Stimulated activated CD4-positive, alpha-beta T cell treated with anti-CD3 and anti-CD28 coated beads, TNF-alpha, amount 100 ng/mL, for 24 hours (primary cell): Measurements from ENCODE around the gene FAM234A.

ENCODE experiments used
- DNase-seq, 3 experiments: peaks; one replicate each; pipeline ENCODE4 v3.0.0-alpha.2; 2020; ENCODE audit warnings: low read depth in 3 of 3

FAM234A gene

DNA sequence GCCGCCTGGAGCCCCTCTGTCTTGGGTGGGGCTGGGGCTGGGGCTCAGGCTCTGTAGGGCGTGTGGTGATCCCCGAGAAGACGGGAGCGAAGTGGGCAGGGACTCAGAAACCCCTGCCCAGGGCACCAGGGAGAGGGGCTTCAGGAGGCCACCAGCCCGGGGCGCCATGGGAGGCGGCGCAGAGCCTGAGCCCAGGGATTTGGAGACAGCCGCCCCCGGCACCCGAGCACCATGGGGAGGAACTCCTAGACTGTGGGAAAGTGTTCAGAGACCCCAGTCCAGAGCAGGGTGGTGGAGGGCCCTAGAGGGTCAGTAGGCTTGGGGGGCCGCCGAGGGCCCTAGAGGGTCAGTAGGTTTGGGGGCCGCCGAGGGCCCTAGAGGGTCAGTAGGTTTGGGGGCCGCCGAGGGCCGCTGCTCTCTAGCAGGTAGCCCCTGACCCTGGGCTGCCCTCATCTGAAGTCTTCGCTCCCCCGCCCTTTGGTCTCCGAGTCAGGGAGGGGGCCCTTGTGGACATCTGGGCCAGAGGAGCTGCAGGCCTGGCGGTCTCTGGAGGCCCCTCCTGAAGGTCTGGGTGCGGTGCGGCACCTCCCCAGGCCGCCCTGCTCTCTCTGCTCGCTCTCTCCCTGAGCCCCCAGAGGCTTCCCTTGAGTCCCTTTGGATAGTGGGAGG is 46.5 kb downstream of the FAM234A start:
- DNase-seq = no peak

DNA sequence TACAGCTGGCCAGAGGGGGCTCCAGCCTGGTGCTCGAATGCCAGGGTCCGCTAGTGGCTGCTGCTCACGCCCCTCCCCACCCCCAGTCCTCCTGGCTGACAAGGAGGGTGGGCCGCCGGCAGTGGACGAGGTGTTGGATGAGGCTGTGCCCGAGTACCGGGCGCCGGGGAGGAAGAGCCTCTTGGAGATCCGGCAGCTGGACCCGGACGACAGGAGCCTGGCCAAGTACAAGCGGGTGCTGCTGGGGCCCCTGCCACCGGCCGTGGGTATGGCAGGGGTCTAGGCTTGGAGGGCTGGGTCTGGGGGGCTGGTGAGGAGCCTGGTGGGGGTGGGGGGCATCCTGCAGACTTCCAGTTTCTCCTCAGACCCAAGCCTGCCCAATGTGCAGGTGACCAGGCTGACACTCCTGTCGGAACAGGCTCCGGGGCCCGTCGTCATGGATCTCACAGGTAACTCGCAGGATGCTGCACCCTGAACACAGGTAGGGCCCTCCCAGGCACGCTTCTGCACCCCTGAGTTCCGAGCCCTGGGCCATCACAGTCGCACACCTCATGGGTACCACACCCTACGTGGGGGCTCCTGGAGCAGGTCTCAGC is 47.1 kb downstream of the FAM234A start:
- no peak for DNase-seq

DNA sequence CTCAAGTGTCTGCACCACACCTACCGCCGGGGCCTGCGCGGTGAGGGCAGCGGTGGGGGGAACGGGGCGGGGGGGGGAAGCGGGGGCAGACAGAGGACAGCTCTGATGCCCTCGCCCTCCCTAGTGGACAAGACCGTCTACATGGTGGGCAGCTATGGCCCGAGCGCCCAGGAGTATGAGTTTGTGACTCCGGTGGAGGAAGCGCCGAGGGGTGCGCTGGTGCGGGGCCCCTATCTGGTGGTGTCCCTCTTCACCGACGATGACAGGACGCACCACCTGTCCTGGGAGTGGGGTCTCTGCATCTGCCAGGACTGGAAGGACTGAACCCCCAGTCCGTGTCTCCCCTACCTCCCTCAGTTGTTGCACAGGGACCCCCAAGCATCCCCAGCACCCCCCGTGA is 47.9 kb downstream of the FAM234A start:
- no peak for DNase-seq

DNA sequence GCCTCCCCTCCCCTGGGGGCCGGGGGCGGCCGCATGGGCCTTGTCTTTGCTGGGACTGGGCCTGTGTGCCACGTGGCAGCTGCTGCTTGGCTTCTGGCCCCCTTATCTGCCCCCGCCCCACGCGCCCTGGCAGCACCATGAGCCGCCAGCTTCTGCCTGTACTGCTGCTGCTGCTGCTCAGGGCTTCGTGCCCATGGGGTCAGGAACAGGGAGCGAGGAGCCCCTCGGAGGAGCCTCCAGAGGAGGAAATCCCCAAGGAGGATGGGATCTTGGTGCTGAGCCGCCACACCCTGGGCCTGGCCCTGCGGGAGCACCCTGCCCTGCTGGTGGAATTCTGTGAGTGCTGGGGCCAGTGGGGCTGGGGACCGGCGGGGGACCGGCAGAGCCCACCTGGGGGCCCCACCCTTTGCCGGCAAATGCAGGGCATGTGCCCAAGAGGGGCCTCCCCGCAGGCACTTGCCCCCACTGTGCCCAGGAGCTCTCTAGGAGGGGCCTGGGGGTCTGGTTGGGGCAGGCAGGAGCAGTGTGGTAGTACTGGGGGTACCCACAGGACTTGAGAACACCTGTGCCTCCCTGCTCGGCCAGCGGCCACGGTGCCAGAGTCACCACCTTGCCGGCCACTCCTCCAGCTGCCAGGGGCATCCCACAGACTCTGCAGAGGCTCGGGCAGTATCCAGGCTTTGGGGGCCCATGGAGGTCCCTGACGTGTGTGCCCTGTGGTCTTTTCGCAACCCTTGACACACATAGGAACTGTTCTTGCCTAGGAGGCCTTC is 48.6 kb downstream of the FAM234A start, which contains the start of gene PDIA2:
PDIA2 (plus strand) TSS at position 132 of the 773 bp plus-strand sequence; CDS start at position 138, 6 bp downstream.
- no peak for DNase-seq

DNA sequence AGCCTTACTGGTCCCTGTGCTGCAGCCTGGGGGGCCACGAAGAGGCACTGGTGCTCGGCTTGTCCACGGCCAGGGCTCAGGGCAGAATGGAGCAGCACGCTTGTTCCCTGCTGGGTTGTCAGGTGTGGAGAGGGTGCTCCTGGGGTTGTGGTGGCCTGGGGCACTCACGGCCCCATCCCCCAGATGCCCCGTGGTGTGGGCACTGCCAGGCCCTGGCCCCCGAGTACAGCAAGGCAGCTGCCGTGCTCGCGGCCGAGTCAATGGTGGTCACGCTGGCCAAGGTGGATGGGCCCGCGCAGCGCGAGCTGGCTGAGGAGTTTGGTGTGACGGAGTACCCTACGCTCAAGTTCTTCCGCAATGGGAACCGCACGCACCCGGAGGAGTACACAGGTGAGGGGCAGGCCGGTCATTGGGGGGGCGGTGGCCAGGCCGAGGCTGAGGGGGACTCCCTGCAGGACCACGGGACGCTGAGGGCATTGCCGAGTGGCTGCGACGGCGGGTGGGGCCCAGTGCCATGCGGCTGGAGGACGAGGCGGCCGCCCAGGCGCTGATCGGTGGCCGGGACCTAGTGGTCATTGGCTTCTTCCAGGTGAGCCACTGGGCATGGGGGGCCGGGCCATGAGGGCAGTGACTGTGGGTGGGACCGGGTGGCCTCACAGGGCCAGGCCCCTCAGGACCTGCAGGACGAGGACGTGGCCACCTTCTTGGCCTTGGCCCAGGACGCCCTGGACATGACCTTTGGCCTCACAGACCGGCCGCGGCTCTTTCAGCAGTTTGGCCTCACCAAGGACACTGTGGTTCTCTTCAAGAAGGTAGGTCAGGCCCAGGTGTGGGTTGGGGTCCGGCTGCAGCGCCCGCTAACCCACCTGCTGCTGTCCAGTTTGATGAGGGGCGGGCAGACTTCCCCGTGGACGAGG is 49.8 kb downstream of the FAM234A start:
- DNase-seq = no peak

DNA sequence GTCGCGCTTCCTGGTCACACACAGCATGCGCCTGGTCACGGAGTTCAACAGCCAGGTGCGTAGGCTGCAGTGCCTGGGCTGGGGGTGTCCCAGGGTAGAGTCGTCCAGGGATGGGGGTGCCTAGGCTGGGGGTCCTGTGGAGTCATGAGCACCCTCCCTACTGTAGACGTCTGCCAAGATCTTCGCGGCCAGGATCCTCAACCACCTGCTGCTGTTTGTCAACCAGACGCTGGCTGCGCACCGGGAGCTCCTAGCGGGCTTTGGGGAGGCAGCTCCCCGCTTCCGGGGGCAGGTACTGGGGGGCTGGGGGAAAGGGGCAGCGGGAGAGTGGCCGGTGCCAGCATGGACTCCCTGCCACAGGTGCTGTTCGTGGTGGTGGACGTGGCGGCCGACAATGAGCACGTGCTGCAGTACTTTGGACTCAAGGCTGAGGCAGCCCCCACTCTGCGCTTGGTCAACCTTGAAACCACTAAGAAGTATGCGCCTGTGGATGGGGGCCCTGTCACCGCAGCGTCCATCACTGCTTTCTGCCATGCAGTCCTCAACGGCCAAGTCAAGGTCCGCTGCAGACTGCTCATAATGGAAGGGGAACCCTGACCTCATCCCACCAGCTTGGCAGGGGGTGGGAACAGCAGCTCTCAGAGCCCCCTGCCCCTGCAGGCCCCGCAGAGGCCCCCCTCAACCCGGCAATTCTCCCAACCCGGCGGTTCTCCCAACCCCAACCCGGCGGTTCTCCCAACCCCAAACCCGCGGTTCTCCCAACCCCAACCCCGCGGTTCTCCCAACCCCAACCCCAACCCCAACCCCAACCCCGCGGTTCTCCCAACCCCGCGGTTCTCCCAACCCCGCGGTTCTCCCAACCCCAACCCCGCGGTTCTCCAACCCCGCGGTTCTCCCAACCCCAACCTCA is 50.8 kb downstream of the FAM234A start:
- no peak for DNase-seq

DNA sequence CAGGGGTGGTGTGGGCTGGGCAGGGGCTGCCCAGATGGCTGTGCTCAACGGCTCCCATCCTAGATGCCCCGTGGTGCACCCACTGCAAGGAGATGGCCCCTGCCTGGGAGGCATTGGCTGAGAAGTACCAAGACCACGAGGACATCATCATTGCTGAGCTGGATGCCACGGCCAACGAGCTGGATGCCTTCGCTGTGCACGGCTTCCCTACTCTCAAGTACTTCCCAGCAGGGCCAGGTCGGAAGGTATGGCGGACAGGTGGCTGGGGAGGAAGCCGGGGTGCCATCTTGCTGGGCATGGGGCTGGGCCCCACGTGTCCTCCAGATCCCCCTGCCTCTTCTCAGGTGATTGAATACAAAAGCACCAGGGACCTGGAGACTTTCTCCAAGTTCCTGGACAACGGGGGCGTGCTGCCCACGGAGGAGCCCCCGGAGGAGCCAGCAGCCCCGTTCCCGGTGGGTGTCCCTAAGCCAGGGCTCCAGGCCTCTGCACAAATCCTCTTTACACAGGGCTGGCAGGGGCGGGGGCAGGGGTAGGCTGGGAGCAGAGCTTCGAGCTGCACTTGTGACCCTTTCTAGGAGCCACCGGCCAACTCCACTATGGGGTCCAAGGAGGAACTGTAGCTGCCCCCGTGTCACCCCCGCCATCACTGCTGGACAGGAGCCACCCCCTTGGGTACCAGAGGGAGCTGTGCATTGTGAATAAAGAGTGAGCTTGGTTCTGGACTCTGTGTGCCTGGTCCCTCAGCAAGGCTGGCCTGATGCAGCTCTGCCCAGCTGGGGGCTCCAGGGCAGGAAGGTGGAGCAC is 52.1 kb downstream of the FAM234A start:
- DNase-seq = no peak

DNA sequence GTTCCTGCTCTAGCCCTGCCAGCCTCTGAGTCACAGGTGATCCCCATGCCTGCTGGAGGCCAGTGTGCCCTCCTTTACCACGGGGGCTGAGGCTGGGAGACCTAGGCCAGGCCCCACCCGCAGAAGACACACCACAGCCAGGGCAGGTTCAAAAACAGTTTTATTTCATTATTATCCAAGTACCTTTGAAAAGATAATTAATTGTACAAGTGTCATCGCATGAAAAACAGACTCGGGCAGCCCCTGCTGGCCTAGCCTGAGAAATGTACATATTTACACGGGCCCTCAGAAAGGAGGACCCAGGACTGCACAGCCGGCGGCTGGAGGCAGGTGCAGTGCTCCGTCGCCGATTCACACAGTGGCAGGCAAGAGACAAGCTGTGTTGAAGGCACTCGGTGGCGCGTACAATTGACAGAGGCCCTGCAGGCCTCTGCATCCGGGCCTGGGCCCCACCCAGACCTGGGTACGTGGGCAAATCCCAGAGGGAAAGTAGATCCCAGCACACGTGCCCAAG is 52.7 kb downstream of the FAM234A start:
- DNase-seq = no peak

DNA sequence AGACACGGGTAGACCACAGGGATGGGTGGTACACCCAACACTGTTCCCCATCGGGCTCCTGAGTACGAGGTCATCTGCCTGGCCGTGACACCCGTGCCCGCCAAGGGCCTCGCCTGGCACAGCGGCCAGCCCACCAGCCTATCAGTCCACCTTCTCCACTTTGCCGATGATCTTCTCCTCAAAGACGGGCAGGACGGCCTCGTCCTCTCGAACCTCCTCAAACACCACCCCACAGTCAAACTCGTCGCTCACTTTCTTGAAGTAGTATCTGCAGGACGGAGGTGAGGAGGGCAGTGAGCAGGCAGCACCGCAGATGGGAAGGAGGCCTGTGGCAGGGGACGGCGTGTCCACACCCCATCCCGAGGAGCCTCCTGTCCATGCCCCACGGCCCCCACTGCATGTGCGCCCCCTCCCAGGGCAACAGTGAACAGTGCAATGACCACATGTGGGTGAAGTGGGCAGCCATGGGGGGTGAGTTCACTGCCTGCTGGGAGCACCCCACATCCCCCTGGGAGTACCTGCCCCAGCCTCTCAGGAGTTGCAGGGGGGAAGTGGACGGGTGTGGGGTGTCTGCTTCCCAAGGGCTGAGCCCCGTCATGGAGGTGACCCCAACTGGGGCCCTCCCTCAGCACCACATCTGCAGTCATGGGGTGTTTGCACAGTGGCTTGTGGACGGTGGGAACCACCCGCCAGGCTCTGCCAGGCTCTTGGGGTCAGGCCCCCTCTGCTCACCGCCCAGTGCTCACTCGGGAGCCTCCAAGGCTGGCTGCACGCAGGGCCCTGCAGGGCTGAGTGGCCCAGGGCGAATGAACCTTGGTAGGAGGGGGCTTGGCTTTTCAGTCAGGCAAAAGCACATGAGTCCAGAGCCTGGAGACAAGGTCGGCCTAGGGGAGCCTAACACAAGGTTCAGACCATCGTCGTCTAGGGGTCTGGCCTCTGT is 53.6 kb downstream of the FAM234A start:
- DNase-seq = no peak

DNA sequence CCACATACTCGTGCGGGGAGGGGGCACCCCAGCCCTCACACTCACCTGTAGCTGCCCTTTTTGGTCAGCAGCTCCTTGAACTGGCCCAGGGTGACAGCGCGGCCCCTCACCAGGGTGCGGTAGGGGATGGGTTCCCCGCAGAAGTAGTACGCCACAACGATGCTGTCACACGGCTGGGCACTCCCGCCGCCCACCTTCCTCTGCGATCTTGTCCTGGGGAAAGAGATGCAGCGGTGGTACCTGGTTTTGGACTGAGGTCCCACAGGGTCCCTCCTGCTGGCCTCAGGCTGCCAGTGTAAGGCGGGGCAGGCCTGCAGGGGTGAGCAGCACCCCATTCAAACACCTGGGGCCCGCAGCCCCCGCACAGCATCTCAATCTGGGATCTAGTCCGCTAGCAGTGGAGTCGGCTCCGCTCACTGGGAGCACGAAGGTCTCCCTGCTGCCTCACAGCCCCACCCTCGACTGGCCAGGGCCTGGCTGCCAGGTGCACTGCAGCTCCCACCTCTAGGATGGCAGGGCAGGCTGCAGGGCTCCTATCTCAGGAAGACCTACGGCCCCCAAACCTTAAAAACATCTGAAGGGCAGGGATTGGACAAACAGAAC is 54.9 kb downstream of the FAM234A start:
- no peak for DNase-seq

DNA sequence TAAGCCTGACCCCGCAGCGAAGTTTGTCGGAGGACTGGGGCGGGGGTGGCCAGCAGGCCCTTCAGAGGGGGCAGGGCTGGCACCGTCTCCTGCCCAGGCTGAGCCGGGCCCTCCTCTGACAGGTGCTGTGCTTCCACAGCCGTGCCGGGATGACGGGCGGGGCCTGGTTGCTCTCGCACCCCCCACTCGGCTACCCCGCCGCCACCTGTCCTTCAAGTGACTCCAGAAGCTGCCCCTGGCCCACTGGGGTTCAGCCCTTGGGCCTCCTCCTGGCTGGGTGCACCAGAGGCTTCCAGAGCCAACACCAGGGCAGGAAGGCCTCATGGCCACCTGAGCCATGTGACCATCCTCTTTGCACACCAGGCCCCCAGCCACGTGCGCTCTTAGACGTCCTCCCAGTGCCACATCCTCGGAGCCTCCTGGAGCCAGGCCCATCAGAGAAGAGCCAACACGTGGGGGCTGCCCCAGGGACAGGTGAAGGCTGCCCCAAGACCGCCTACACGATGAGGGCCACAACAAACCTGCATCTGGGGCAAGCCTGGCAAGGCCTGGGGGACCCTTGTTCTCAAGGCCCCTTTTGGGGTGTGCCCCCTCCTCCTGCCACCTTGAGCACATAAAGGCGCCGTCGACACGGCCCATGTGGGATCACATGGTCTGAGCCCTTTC is 55.5 kb downstream of the FAM234A start:
- no peak for DNase-seq

DNA sequence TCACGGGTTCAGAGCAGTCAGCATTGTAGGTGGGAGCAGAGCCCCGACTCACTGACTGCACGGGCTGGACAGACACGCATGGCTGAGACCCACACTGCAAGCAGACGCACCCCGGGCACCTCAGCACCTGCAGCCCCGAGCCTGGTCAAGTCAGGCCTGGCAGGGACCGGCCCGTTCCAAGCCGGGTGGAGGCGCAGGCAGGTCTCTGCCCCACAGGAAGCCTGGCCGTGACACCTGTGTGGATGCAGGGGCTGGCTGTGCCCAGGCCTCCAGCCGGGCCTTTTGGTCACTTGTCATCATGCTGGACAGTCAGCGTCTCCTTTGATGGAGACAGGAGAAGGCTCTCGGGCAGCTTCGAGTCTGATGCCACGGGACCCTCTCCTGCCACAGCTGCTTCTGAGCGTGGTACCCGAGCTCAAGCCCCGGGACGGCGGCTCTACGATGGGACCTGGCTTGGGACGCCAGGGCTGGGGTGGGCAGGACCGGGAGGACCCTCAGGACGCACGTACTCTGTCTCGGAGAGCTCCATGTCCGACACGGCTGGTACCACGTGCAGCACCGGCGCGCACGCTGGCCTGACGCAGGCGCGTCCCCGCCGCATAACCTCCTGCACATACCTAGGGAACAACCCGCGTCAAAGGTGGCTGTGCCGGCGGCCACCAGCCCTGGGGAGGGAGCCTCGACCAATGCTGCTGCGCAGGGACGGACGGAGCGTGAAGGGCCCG is 56.2 kb downstream of the FAM234A start:
- no peak for DNase-seq

DNA sequence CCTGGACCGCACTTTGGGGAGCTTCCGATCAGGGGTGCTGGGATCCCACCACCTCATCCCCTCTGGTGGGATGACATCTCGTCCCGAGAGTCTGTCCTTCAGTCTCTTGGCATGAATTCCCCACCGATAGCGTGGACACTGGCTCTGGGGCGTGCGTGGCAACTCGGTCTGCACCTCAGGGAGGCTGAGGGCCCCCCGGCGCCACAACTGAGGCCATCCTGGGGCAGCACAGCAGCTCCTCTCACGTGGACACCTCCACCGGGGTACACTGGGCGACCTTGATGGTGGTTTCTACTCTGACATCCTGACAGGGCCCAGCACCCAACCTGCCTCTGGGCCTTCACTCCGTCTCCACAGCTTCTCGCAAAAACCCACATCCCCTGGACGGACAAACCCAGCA is 56.9 kb downstream of the FAM234A start:
- no peak for DNase-seq

DNA sequence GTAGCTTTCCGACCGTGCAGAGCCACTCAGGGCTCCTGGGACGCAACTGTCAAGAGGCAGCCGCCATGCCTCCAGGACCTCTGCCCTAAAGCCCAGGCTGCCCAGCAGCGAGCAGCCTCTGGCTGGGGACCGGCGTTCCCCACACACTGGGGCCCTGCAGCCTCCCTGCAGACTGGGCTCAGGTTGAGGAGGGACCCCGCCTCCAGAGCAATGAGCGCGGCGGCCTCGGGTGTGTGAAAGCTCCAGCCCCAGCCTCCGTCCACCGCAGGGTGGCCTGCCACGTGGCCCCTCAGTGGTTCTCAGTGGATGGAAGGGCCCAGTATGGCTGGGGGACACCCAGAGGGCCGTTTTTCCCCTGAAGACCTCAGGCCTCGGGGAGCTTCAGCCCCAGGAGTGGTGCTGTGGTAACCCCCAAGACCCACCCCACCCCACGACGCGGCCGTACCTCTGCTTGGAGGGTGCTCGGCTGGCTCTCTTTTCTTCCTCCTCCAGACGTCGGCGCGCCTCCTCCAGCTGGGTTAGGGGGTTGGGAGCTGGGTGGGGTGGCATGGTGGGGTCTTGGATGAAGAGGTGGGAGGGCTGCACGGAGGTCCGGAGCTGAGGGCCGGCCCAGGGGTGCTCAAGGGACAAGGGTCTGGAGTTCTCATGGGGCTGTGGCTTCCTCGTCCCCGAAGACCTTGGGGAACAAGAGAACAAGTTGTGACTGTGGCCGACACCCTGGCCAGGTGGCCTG is 58.6 kb downstream of the FAM234A start:
- DNase-seq = no peak

DNA sequence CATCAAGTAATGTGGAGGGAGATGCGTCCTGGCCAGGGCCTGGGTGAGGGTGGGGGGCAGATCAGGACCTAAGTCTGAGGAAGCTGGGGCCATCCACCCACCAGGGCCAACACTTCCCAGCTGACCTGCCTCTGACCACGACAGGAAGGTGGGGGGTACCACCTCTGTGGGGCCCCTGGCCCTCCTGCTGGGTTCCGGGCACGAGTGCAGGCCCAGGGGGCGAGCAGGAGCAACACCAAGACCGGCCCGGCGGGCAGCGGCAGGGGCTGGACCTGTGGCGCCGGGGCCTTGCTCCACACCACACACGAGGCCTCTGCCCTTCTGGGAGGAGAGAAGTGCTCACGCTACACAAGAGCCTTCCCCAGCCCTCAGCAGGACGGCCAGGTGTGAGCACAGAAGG is 61.7 kb downstream of the FAM234A start:
- no peak for DNase-seq

DNA sequence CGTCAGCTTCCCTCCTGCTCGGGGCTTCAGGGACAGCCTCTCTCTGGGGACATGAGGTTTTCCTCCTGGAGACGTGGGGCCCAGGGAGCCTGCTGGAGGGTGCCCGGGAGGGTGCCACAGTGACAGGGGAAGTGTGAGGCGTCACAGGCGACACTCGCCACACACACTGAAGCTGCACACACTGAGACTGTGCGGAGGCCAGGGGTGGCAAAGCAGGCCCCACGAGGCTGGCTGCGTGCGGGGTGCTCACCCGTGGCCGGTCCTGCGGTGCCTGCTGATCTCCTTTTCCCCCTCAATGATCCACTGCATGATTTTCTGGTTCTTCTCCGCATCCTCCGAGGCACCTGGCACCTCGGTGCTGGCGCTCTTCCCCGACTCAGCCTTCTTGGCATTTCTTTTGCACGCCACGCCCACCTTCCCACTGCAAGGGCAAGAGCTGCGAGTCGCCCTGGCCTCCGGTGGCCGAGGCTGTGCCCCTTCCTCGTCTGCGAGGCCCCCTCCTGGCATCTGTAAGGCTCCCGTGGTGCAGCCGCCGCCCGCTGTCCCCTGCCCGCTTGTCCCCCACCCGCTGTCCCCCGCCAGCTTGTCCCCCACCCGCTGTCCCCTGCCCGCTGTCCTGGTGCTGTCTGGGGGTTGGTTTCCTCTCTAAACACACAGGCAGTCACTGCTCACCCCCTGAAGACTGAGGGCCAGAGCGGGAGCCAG is 62.3 kb downstream of the FAM234A start:
- no peak for DNase-seq
